RWPE1 (cell line): ENCODE data around the gene GOLPH3L.

Source experiments
- CTCF ChIA-PET: fragments of 350-600 bp; sonication (Branson Sonifier 250); formaldehyde crosslinking; extraction: SDS; loops from one replicate; lab custom pipeline; 2021; lab: Yijun Ruan, JAX
- POLR2A ChIA-PET: fragments of 400-600 bp; formaldehyde crosslinking; extraction: SDS; loops from one replicate; lab custom pipeline; 2020; ENCODE audit warnings: antibody characterized with exemption; ENCODE audit not compliant: low non-redundant PET; lab: Yijun Ruan, JAX
- DNase-seq: peaks from one replicate; pipeline ENCODE4 v3.0.0; 2012; ENCODE audit warnings: low spot score
- H3K27ac ChIP-seq: fragments of 450-650 bp; 2 replicates; pipeline ENCODE4 v1.5.1; 2017
- TF ChIP-seq, protein P1 (sequence below): fragments of 450-650 bp; conservative IDR thresholded peaks from 2 replicates; pipeline ENCODE4 v1.5.1; 2017; ENCODE audit warnings: low read depth, mild to moderate bottlenecking

GOLPH3L gene

DNA sequence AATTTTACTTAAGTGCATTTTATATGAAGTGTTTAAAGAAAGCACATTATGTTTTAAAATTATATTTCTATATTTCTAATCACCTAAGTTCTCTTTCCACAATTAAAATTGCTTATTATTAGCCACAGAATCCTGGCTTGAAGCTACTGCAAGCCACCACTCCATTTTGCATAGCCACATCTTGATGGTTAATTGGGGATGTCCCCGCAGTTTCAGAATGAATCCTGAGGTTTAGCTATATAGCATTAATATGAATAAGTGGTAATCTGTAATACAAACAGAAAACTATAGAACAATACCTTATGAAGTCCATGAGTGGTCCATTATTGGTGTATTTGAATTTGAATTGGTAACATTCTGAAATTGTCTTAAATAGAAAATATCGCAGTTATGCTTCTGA, 11.6 kb upstream of the GOLPH3L start:
- TF ChIP-seq, protein P1, sequence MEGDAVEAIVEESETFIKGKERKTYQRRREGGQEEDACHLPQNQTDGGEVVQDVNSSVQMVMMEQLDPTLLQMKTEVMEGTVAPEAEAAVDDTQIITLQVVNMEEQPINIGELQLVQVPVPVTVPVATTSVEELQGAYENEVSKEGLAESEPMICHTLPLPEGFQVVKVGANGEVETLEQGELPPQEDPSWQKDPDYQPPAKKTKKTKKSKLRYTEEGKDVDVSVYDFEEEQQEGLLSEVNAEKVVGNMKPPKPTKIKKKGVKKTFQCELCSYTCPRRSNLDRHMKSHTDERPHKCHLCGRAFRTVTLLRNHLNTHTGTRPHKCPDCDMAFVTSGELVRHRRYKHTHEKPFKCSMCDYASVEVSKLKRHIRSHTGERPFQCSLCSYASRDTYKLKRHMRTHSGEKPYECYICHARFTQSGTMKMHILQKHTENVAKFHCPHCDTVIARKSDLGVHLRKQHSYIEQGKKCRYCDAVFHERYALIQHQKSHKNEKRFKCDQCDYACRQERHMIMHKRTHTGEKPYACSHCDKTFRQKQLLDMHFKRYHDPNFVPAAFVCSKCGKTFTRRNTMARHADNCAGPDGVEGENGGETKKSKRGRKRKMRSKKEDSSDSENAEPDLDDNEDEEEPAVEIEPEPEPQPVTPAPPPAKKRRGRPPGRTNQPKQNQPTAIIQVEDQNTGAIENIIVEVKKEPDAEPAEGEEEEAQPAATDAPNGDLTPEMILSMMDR = no peak
- ChIA-PET POLR2A (no interaction called here), CTCF (no interaction called here)
- DNase-seq = no peak
- H3K27ac ChIP-seq = no peak overlapping the region

DNA sequence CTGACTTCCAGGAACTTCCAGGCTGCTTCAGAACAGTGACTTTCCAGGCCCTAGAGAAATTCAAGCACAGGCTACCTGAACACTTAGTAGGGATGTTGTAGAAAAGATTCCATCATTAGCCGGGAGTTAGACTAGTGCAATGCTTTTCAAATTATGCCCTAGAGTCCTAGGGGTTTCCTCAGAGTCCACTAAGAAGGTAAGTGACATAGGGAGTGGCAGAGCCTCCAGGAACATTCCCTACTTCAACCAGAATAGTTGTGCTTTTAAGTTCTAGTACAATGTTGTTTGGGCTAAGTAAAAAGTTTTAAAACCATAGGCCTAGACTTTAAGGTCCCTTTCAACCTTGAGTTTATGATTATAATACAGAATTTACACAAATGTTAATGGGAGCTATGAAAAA, 9.1 kb upstream of the GOLPH3L start:
- TF ChIP-seq, protein P1 = no peak
- POLR2A ChIA-PET = no interaction called here
- no peak for DNase-seq
- CTCF ChIA-PET = interaction anchor here (0.6 kb wide), 1 partner anchor 57 kb away, joined by 3 read pairs; no protein-coding TSS in a partner anchor
- no peak overlapping the region for H3K27ac ChIP-seq

DNA sequence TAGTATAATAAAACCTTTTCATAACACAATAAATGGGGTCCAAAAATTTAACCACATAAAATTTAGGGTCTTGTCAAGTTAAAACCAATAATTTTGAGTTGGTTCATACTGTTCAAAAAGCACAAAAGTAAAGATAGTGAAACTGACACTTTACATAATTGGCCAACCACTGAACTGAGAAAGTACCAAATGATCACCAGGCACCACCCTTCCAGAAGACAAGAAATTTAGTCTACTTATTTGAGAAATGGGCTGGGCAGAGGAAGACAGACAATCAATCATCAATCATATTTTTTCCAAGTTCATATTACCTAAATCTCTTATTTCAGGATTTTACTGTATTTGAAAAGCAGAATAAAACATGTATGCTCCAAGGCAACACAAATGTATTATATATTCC, 6.5 kb upstream of the GOLPH3L start:
- ChIA-PET CTCF (no interaction called here), POLR2A (no interaction called here)
- no peak overlapping the region for H3K27ac ChIP-seq
- TF ChIP-seq, protein P1 = no peak
- no peak for DNase-seq

DNA sequence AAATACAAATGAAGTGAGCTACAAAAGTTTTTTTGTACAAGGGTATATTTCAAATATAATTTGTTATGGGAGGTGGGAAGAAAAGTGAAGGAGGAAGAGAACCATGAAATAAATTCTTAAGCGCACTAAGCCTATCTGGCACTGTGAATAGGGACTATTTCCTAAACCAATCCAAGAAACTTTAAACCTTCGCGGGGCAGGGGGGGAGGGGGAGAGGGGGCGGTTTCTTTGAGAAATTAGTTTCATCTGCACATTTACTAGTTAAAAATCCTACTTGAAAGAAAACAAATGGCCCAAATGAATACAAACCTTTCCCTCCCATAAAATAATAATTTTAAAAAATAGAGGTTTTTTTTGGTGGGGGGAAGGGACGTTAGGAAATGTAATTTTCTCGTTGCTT, 364 bp downstream of the GOLPH3L start:
- CTCF ChIA-PET = no interaction called here
- POLR2A ChIA-PET = no interaction called here
- H3K27ac ChIP-seq = peak overlapping the region; percentile 14; the same call in 1 of the 2 replicates
- peak; percentile 28 for DNase-seq
- TF ChIP-seq, protein P1 = no peak

DNA sequence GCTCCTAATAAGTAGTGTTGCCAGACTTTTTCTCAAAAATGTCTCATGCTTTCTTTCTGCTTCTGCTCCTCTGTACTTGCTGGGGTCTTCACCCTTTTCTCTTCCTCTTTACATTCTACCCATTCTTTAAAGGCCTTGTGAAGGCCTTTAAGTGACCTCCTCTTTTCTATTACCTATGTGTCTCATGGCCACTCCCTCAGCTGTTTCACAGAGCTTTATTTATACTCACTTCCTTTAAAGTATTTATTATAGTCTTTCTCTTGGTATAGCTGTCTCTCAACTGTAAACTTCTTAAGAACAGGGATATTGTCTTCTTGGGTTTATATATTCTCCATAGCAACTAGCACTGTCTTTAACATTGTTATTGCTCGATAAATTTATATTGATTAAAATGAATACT, 792 bp downstream of the GOLPH3L start:
- DNase-seq = no peak
- H3K27ac ChIP-seq = no peak overlapping the region
- TF ChIP-seq, protein P1 = no peak
- POLR2A ChIA-PET = interaction anchor here (0.6 kb wide), 1 partner anchor 70 kb away, joined by 4 read pairs; no protein-coding TSS in a partner anchor
- CTCF ChIA-PET = interaction anchor here (0.6 kb wide), 1 partner anchor 363 kb away, joined by 3 read pairs; no protein-coding TSS in a partner anchor

DNA sequence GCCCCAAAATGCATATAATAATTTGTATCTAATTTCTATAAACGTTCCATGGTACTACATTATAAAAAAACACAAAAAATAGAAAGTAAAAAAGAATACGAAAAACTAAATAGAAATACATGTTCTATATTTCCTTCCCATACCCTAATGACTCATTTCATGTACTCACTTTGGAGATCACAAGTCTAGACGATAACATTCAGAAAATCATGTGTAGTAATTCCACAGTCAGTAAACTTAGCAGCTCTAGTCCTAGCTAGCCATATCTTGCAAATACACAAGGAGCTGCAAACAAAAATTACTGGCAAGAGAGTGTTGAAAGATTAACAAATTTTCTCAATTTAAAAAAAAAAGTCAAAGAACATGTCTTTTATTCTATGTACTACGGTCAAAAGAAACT, 1.4 kb downstream of the GOLPH3L start:
- TF ChIP-seq, protein P1 = no peak
- CTCF ChIA-PET = interaction anchor here (0.6 to 1.4 kb wide), 2 partner anchors 117 to 363 kb away, joined by 3 to 5 read pairs; no protein-coding TSS in a partner anchor
- POLR2A ChIA-PET = interaction anchor here (0.6 kb wide), 1 partner anchor 71 kb away, joined by 4 read pairs; no protein-coding TSS in a partner anchor

More for the DNA sequence above, 1.4 kb downstream of the GOLPH3L start:
- peak; percentile 4 for DNase-seq
- H3K27ac ChIP-seq = no peak overlapping the region; the same call in 1 of the 2 replicates
